Activated gamma-delta T cell treated with anti-CD3 and anti-CD28 coated beads, Interleukin-2, amount 50 U/mL, for 16 hours (primary cell): ENCODE data around the gene CORO6.

Source experiments
- DNase-seq: peaks from one replicate; pipeline ENCODE4 v3.0.0-alpha.2; 2020; ENCODE audit warnings: low read depth

CORO6 gene

GRCh38 chr17:29577385-29578211 is 45.1 kb downstream of the CORO6 start:
- DNase-seq: no peak

GRCh38 chr17:29577001-29577370 is 45.7 kb downstream of the CORO6 start:
- DNase-seq: no peak

- no peak for DNase-seq
These were observed 46.3 kb downstream of the CORO6 start for GRCh38 chr17:29576214-29577000.

GRCh38 chr17:29575511-29576213 is 47.0 kb downstream of the CORO6 start:
- DNase-seq: no peak

- DNase-seq: no peak
These were observed 47.8 kb downstream of the CORO6 start for GRCh38 chr17:29574732-29575510.

GRCh38 chr17:29573871-29574731 is 48.6 kb downstream of the CORO6 start:
- no peak for DNase-seq

GRCh38 chr17:29573558-29573869 is 49.2 kb downstream of the CORO6 start:
- no peak for DNase-seq

GRCh38 chr17:29572691-29573557 is 49.8 kb downstream of the CORO6 start:
- DNase-seq: peak; percentile 52

GRCh38 chr17:29571883-29572681 is 50.6 kb downstream of the CORO6 start:
- DNase-seq: no peak

GRCh38 chr17:29571486-29571882 is 51.2 kb downstream of the CORO6 start:
- no peak for DNase-seq

GRCh38 chr17:29570521-29570920 is 52.2 kb downstream of the CORO6 start:
- DNase-seq: no peak

GRCh38 chr17:29569245-29569950 is 53.3 kb downstream of the CORO6 start:
- DNase-seq: no peak

GRCh38 chr17:29568331-29569244 is 54.1 kb downstream of the CORO6 start, which contains the start of gene TP53I13:
Gene TP53I13, plus strand, starts transcription at chr17:29568701. Its CDS starts 58 bp downstream, at chr17:29568759.
- DNase-seq: peak; percentile 75

- peak; percentile 57 for DNase-seq
These were observed 55.0 kb downstream of the CORO6 start for GRCh38 chr17:29567554-29568330.

- DNase-seq: no peak
These were observed 55.5 kb downstream of the CORO6 start for GRCh38 chr17:29567304-29567553.

- no peak for DNase-seq
These were observed 56.0 kb downstream of the CORO6 start, which contains the start of gene ABHD15 for GRCh38 chr17:29566473-29567303. Gene ABHD15, minus strand, starts transcription at chr17:29567037. Its CDS starts 71 bp downstream, at chr17:29566966.
